Measurements from ENCODE around the gene KRTAP5-9. TPM values are rescaled to one million over a fixed set of nuclear protein-coding genes. Genes with fewer than 3 reads are reported as not detected.
A peak's percentile ranks its signal among the peaks of the same experiment; 100 is the strongest.
"Not testable (repeated sequence)": the region's sequence is repeated elsewhere in the genome, so short reads cannot be mapped to it uniquely, and the experiment has no call there.

The KRTAP5-9 gene
- total RNA-seq, 1 donor from 2014 or later = 0.23 TPM

- DNase-seq (ENCODE audit: low spot score) = not testable (repeated sequence)
Measured at GRCh38 chr11:71582969-71583368, 34.7 kb downstream of the KRTAP5-9 start.

- not testable (repeated sequence) for DNase-seq (ENCODE audit: low spot score)
Measured at GRCh38 chr11:71585673-71586072, 37.5 kb downstream of the KRTAP5-9 start.

GRCh38 chr11:71588314-71588713 is 40.1 kb downstream of the KRTAP5-9 start:
- DNase-seq (ENCODE audit: low spot score) = peak; percentile 53

GRCh38 chr11:71588822-71589545 is 40.8 kb downstream of the KRTAP5-9 start:
- DNase-seq (ENCODE audit: low spot score) = not testable (repeated sequence)

- DNase-seq (ENCODE audit: low spot score) = not testable (repeated sequence)
Measured at GRCh38 chr11:71589546-71589920, 41.3 kb downstream of the KRTAP5-9 start.

Other genes with a start within 250 kb of the KRTAP5-9 start
- 161 TPM for gene DHCR7, start 100.0 kb upstream of the KRTAP5-9 start, total RNA-seq
- gene NADSYN1, start 95.2 kb upstream of the KRTAP5-9 start, total RNA-seq = 121 TPM
- gene KRTAP5-7, start 21.2 kb upstream of the KRTAP5-9 start, total RNA-seq = not detected
- not detected for gene KRTAP5-8, start 10.4 kb upstream of the KRTAP5-9 start, total RNA-seq
- not detected for gene KRTAP5-10, start 17.1 kb downstream of the KRTAP5-9 start, total RNA-seq
- gene KRTAP5-11, start 34.5 kb downstream of the KRTAP5-9 start, total RNA-seq = not detected

Data from mucosa of gallbladder (tissue), 1 donor.